ENCODE measurements around the gene WDR43.

Gene WDR43

DNA sequence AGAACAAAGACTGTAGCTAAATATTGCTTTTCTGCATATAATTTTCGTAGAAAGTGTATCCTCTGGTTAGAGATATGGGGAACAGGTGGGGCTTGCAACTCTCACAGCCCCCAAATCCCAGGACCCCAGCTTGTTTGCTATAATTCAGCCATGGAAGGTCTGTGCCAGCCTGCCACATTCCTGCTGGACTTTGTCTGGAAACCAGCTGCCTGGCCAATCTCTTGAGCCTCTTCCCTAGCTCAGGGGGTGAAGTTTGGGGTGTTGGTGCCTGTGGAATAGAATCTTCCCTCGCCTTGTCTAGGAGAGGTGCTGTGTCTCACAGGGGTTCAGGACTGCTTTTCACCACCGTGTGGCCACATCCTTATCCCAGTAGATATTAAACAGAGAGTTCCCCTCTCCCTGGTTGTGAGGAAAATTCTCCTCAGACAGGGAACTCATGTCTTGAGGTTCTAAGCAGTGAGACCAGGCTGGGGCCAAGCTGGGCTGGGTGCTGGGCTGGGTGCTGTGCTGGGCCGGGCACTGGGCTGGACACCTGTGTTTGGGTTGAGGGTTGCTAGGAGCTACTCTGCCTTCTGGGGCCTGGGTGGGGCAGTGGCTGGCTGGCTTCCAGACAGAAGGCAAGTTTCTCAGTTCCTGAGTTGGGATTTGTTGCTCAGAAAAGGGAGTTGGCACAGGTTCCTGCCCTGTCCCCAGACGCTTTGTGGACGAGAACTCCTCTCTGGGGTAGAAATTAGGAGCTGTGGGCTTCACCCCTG, 98.9 kb downstream of the WDR43 start:
- DNase-seq (ENCODE audit: low read depth) = no peak

DNA sequence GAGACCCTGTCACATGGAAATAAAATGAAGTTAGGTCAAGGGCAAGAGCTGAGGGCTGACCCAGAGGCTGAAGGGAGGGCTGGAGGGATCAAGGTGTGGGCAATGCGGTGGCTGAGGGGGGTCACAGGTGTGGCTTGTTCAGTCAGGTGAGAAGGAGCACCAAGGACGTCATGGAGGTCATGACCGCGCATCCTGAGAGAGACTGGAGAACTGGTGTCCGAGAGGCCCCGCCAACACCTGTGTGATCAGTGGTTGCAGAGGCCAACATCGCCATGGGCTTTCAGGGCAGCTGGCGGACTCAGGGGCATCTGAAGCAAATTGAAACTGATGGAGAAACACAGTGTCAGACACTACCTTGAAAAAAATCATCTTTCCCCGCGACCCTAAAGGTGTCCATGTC, 99.6 kb downstream of the WDR43 start:
- no peak for DNase-seq (ENCODE audit: low read depth)

DNA sequence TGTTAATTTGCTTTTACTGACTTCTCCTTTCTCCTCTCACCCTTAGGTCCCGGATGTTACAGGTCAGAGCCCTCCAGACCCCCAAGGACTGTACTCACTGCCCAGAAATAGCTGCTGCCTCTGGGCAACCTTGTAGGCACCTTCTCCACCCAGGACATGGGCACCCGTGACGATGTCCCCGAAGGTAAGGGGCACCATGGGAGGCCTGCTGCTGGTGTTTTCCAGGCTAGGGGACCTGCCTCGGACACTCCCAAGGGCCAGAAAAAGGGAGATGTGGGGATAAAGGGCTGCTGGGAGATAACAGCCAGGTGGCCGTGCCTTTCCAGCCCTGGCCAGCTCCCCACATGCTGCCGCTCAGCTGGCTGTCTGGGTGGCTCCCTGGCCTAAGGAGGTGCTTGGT, 100.2 kb downstream of the WDR43 start:
- no peak for DNase-seq (ENCODE audit: low read depth)

DNA sequence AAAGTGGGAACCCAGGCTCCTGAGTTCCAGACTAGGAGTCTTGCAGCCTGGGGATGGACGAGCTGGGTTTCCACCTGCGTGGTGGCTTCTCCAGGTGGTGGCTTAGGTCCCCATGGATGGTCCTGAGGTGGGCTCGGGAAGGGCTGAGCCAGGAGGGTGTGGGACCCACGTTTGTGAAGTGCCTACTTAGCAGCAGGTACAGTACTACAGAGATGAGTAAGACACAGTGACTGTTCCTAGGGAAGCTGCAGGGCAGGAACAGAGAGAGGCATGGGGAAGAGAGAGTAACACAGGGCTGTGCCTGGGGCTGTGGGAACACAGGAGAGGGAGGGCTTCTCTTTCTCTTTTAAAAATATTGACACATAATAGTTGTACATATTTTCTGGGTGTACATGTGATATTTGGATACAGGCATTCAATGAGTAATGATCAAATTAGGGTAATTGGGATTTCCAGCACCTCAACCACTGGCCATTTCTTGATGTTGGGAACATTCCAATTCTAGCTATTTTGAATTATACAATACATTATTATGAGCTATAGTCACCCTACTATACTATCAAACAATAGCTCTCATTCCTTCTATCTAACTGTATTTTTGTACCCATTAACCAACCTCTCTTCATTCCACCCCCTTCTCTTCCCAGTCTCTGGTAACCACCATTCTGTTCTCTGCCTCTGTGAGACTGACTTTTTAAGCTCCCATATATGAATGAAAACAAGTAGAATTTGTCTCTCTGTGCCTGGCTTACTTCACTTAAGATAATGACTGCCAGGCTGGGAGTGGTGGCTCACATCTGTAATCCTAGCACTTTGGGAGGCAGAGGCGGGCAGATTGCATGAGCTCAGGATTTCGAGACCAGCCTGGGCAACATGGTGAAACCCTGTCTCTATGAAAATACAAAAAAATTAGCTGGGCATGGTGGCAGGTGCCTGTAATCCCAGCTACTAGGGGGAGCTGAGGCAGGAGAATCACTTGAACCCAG, 101.6 kb downstream of the WDR43 start:
- no peak for DNase-seq (ENCODE audit: low read depth)

DNA sequence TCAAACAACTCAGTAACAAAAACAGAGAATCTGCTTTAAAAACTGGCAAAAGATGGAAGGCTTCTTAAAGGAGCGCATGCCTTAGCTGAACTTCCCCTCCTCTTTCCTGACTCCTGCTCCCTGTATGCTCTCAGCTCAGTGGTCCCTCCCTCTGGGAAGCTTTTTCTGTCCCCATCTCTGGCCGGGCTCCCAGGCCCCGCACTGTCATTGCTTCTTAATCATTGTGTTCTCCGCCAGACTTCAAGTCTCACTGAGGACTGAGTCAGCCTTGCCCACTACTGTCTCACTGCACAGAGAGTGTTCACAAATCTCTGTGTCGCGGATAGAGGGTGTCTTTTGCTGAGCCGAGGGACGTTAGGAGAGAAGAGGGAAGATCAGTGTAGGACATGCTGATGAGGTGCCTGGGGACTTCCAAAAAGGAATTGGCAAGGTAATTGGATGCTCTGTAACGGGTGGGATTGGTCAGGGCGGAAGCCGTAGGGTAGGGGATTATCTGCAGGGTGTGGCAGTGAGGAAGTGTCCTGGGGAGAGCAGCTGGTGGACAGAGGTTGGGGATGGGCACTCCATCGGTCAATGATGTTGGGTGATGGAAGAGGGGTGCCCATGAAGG, 102.9 kb downstream of the WDR43 start:
- no peak for DNase-seq (ENCODE audit: low read depth)

All from stimulated activated CD8-positive, alpha-beta memory T cell treated with anti-CD3 and anti-CD28 coated beads, Interleukin-15, amount 100 ng/mL, for 24 hours (primary cell).